HepG2 (cell line): Measurements from ENCODE around the gene GALR1. TPM values are rescaled to one million over a fixed set of nuclear protein-coding genes. Genes with fewer than 3 reads are reported as not detected.
A peak's percentile ranks its signal among the peaks of the same experiment; 100 is the strongest.

ENCODE experiments used
- ATAC-seq: fragments of 200-7000 bp; cut with Tn5 transposase; 3 replicates; pipeline ENCODE4 v1.9.1; 2020; ENCODE audit warnings: mild to moderate bottlenecking, moderate library complexity
- BruUV-seq: library from RNA; stranded (reverse); fragments of 400-500 nt; replicated peaks from 2 replicates; lab custom pipeline; 2021; lab: Mats Ljungman, UMichigan
- CTCF ChIA-PET: fragments of 300-600 bp; formaldehyde crosslinking; extraction: SDS; loops from one replicate; lab custom pipeline; 2021; ENCODE audit warnings: low total read pairs, inconsistent platforms, low intra/inter-chr PET ratio; lab: Yijun Ruan, JAX
- POLR2A ChIA-PET: fragments of 350-600 bp; sonication (Branson Sonifier 250); formaldehyde crosslinking; loops from one replicate; lab custom pipeline; 2020; ENCODE audit warnings: antibody characterized with exemption, inconsistent platforms; lab: Yijun Ruan, JAX
- DNase-seq: peaks from one replicate; pipeline ENCODE4 v3.0.0-alpha.2; 2015; ENCODE audit warnings: low spot score
- FAIRE-seq: peaks from 3 replicates; lab custom pipeline; 2011; peaks lifted over from hg19 to GRCh38; lab: Jason Lieb, UNC
- H2AFZ ChIP-seq: one replicate; pipeline ENCODE4 v1.6.1; 2011; ENCODE audit warnings: low read length, inconsistent platforms
- H3K27ac ChIP-seq: fragments of 300-600 bp; 3 replicates; pipeline ENCODE4 v1.8.0; 2011; ENCODE audit warnings: mixed run types, mild to moderate bottlenecking, mixed read lengths, low read length, inconsistent platforms; ENCODE audit not compliant: insufficient read depth; ENCODE audit errors: extremely low read length
- H3K27me3 ChIP-seq, 2 experiments: fragments of 200-600 bp in 1 of 2; 2 replicates in 1 of 2; 3 replicates in 1 of 2; pipeline versions ENCODE4 v1.6.0 to v1.8.0; 2011; ENCODE audit warnings: low read length in 2 of 2, mild to moderate bottlenecking in 2 of 2, moderate library complexity in 2 of 2, inconsistent platforms in 1 of 2; ENCODE audit not compliant: insufficient read depth in 2 of 2, control insufficient read depth in 1 of 2
- H3K36me3 ChIP-seq, 2 experiments: fragments of 200-600 bp in 1 of 2; replicated peaks in 1 of 2; 2 replicates in 1 of 2; 3 replicates in 1 of 2; pipeline versions ENCODE4 v1.5.1 to v1.8.0; 2011; ENCODE audit warnings: low read length in 2 of 2, inconsistent platforms in 1 of 2; ENCODE audit not compliant: insufficient read depth in 2 of 2, control insufficient read depth in 1 of 2
- H3K4me1 ChIP-seq: 2 replicates; pipeline ENCODE4 v1.5.1; 2012; ENCODE audit warnings: low read length, inconsistent platforms; ENCODE audit not compliant: insufficient read depth
- H3K4me2 ChIP-seq: 2 replicates; pipeline ENCODE4 v1.6.0; 2011; ENCODE audit warnings: low read depth, low read length, inconsistent platforms
- H3K4me3 ChIP-seq, 3 experiments: fragments of 200-600 bp in 1 of 3; sonication (generic), shearing (Covaris generic) in 1 of 3; replicated peaks in 1 of 3; 2 replicates each; pipeline ENCODE4 v1.5.1; 2011 to 2016; ENCODE audit warnings: low read length in 3 of 3, inconsistent platforms in 2 of 3, low read depth in 2 of 3, mild to moderate bottlenecking in 2 of 3, control low read depth in 1 of 3, mixed read lengths in 1 of 3; ENCODE audit not compliant: insufficient read depth in 1 of 3
- H3K79me2 ChIP-seq: one replicate; pipeline ENCODE4 v1.6.1; 2011; ENCODE audit warnings: low read length, inconsistent platforms; ENCODE audit not compliant: insufficient read depth
- H3K9ac ChIP-seq: 2 replicates; pipeline ENCODE4 v1.6.0; 2011; ENCODE audit warnings: mild to moderate bottlenecking, low read depth, low read length, inconsistent platforms; ENCODE audit not compliant: insufficient read depth
- H3K9me3 ChIP-seq: 2 replicates; pipeline ENCODE4 v1.5.1; 2012; ENCODE audit warnings: mild to moderate bottlenecking, low read length
- H4K20me1 ChIP-seq: 2 replicates; pipeline ENCODE4 v1.6.0; 2011; ENCODE audit warnings: inconsistent platforms, mild to moderate bottlenecking, low read length, moderate library complexity; ENCODE audit not compliant: insufficient read depth
- ATF7 ChIP-seq, 2 experiments: fragments of 450-650 bp in 1 of 2; sonication (generic) in 1 of 2; formaldehyde crosslinking in 1 of 2; IDR thresholded peaks; 2 replicates each; pipeline versions ENCODE4 v1.4.0 to v1.6.1; 2016 to 2020; ENCODE audit warnings: antibody characterized with exemption in 1 of 2, mild to moderate bottlenecking in 1 of 2, missing genetic modification reagents in 1 of 2
- DR1 ChIP-seq: sonication (generic); formaldehyde crosslinking; IDR thresholded peaks from 2 replicates; pipeline ENCODE4 v1.8.0; 2021; ENCODE audit warnings: mild to moderate bottlenecking, missing genetic modification reagents, inconsistent platforms
- ETS1 ChIP-seq: sonication (generic); formaldehyde crosslinking; IDR thresholded peaks from 2 replicates; pipeline ENCODE4 v1.4.0; 2020; ENCODE audit warnings: missing genetic modification reagents
- HMGA1 ChIP-seq: sonication (generic); formaldehyde crosslinking; conservative IDR thresholded peaks from 2 replicates; pipeline ENCODE4 v1.4.0; 2020; ENCODE audit warnings: missing genetic modification reagents
- HNF4A ChIP-seq: sonication (generic); formaldehyde crosslinking; IDR thresholded peaks from 2 replicates; pipeline ENCODE4 v1.4.0; 2020; ENCODE audit warnings: missing genetic modification reagents
- MXD4 ChIP-seq: IDR thresholded peaks from 2 replicates; pipeline ENCODE4 v1.6.1; 2016; ENCODE audit warnings: mild to moderate bottlenecking, missing biosample characterization, missing genetic modification reagents
- PCBP1 ChIP-seq: fragments of 200-400 bp; formaldehyde crosslinking; IDR thresholded peaks from 2 replicates; pipeline ENCODE4 v1.6.1; 2017; ENCODE audit warnings: mild to moderate bottlenecking, low read depth, low read length, borderline replicate concordance
- REXO4 ChIP-seq: sonication (generic); formaldehyde crosslinking; IDR thresholded peaks from 2 replicates; pipeline ENCODE4 v1.8.0; 2022; ENCODE audit warnings: missing genetic modification reagents, mild to moderate bottlenecking, borderline replicate concordance
- RFXAP ChIP-seq: sonication (generic); formaldehyde crosslinking; IDR thresholded peaks from 2 replicates; pipeline ENCODE4 v1.4.0; 2020; ENCODE audit warnings: missing genetic modification reagents, borderline replicate concordance
- SCMH1 ChIP-seq: sonication (generic); formaldehyde crosslinking; IDR thresholded peaks from 2 replicates; pipeline ENCODE4 v1.9.0; 2021; ENCODE audit warnings: missing genetic modification reagents, mild to moderate bottlenecking, borderline replicate concordance
- SKI ChIP-seq: fragments of 450-650 bp; IDR thresholded peaks from one replicate; pipeline ENCODE4 v1.6.1; 2018; ENCODE audit warnings: mild to moderate bottlenecking; ENCODE audit not compliant: partially characterized antibody
- ZNF264 ChIP-seq: sonication (generic); formaldehyde crosslinking; IDR thresholded peaks from 2 replicates; pipeline ENCODE4 v1.4.0; 2020; ENCODE audit warnings: missing genetic modification reagents
- ZNF275 ChIP-seq: sonication (generic); formaldehyde crosslinking; IDR thresholded peaks from 2 replicates; pipeline ENCODE4 v1.8.0; 2022; ENCODE audit warnings: missing genetic modification reagents, mild to moderate bottlenecking, inconsistent platforms, borderline replicate concordance
- ZNF652 ChIP-seq: IDR thresholded peaks from 2 replicates; pipeline ENCODE4 v1.6.1; 2016; ENCODE audit warnings: low read depth, borderline replicate concordance
- ZZZ3 ChIP-seq: sonication (generic); formaldehyde crosslinking; IDR thresholded peaks from 2 replicates; pipeline ENCODE4 v1.4.0; 2020; ENCODE audit warnings: missing genetic modification reagents, mild to moderate bottlenecking, borderline replicate concordance
- WGBS: methylation state at CpG from one replicate; pipeline ENCODE4 v1.1.6; 2017; ENCODE audit warnings: low lambda C conversion rate; 5-methylcytosine and 5-hydroxymethylcytosine counted together
- in situ Hi-C: cut with HindIII; loops from 2 replicates; pipeline ENCODE4 v1.10.0; 2017; ENCODE audit warnings: low pct_unique_long_range_greater_than_20kb; ENCODE audit not compliant: extremely low pct_ligation_motif_present
- intact Hi-C: fragments of 100-400 bp; cut with micrococcal nuclease; formaldehyde crosslinking; loops from one replicate; pipeline ENCODE4 v1.10.0; 2022; ENCODE audit not compliant: unreplicated experiment
- polyA plus RNA-seq, 8 experiments: library from polyadenylated mRNA; depleted of rRNA in 3 of 8; stranded (reverse) in 7 of 8; unstranded in 1 of 8; fragments of >200 nt; fragmentation: Illumina TruSeq in 4 of 8; extraction: Trizol in 4 of 8; gene quantifications; 2 replicates each; pipeline versions ENCODE4 v1.2.1 to v1.2.3, GENCODE V29; 2011 to 2016; ENCODE audit warnings: low read depth in 4 of 8, missing spikeins in 1 of 8, mixed read lengths in 1 of 8; ENCODE audit not compliant: insufficient read depth in 1 of 8
- total RNA-seq, 5 experiments: library from RNA; depleted of rRNA; stranded (reverse); fragments of >200 nt; fragmentation: Illumina TruSeq; extraction: Trizol; gene quantifications; 2 replicates each; pipeline ENCODE4 v1.2.3, GENCODE V29; 2016; ENCODE audit warnings: low read depth in 1 of 5
- TF ChIP-seq, protein P1 (sequence below): IDR thresholded peaks from 2 replicates; pipeline ENCODE4 v1.6.1; 2018; ENCODE audit warnings: missing genetic modification reagents, mild to moderate bottlenecking, missing compliant biosample characterization

Gene GALR1
- total and polyA plus RNA-seq, 2 of the 13 experiments (the other 11 are each of a cell fraction or from before 2014, with no cell fraction given), result not detected

- Histone ChIP-seq H3K36me3 (no peaks in the 10 kb centered on the region), H3K4me1 (peaks cover 8% of the 10 kb centered on the region), H3K9ac (no peak overlapping the region), H3K27me3 (no peaks in the 10 kb centered on the region; a peak in 1 of 5 replicates), H3K9me3 (peaks cover 6% of the 10 kb centered on the region; the same call in 1 of the 2 replicates), H3K4me2 (peak overlapping the region; percentile 2; the same call in 1 of the 2 replicates), H3K79me2 (no peaks in the 10 kb centered on the region), H4K20me1 (no peaks in the 10 kb centered on the region), H3K4me3 (no peak overlapping the region), H3K27ac (no peak overlapping the region), H2AFZ (no peak overlapping the region)
- no TSS peak for BruUV-seq
- ChIA-PET POLR2A (no interaction called here), CTCF (no interaction called here)
- in situ Hi-C loops (no loop called here), intact Hi-C loops (no loop called here)
- ATAC-seq (no peak), FAIRE-seq (no peak), DNase-seq (no peak)
- WGBS, result 4% methylated on average over 6 of the region's 6 CpGs
- TF ChIP-seq PCBP1, result no peak
- peak; percentile 43; the same call in 1 of the 2 replicates for TF ChIP-seq ZNF652 (CRISPR knock-in tag)
- peak; percentile 10; the same call in 1 of the 2 replicates for TF ChIP-seq HNF4A (CRISPR knock-in tag)
- no peak for TF ChIP-seq ZNF275
Measured at GRCh38 chr18:77267969-77268368, 18.3 kb downstream of the GALR1 start.

DNA sequence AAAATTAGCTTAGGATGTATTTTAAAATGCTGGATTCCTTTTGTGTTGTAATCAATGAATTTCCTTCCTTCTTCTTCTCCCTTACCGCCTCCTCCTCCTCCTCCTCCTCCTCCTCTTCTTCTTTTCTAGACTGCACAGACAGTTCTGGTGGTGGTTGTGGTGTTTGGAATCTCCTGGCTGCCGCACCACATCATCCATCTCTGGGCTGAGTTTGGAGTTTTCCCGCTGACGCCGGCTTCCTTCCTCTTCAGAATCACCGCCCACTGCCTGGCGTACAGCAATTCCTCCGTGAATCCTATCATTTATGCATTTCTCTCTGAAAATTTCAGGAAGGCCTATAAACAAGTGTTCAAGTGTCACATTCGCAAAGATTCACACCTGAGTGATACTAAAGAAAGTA, 18.8 kb downstream of the GALR1 start:
- in situ Hi-C loops, result no loop called here
- no peaks in the 10 kb centered on the region; a peak in 1 of 5 replicates for H3K27me3 ChIP-seq
- DNase-seq (no peak), FAIRE-seq (no peak), ATAC-seq (no peak)
- H3K27ac ChIP-seq, result no peak overlapping the region
- peaks cover 3% of the 10 kb centered on the region for H3K4me1 ChIP-seq
- H3K9me3 ChIP-seq, result peaks cover 6% of the 10 kb centered on the region; the same call in 1 of the 2 replicates
- no peak overlapping the region for H3K4me2 ChIP-seq
- no peaks in the 10 kb centered on the region for H3K36me3 ChIP-seq
- no peak for TF ChIP-seq PCBP1
- TF ChIP-seq SCMH1 (CRISPR knock-in tag), result no peak
- TF ChIP-seq, protein P1, sequence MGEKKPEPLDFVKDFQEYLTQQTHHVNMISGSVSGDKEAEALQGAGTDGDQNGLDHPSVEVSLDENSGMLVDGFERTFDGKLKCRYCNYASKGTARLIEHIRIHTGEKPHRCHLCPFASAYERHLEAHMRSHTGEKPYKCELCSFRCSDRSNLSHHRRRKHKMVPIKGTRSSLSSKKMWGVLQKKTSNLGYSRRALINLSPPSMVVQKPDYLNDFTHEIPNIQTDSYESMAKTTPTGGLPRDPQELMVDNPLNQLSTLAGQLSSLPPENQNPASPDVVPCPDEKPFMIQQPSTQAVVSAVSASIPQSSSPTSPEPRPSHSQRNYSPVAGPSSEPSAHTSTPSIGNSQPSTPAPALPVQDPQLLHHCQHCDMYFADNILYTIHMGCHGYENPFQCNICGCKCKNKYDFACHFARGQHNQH (CRISPR knock-in tag), result no peak
- TF ChIP-seq DR1 (CRISPR knock-in tag), result no peak
- TF ChIP-seq ATF7 (IDR thresholded peaks at IDR 0.05), result no peak
- TF ChIP-seq ATF7 (CRISPR knock-in tag; IDR thresholded peaks at IDR 0.05), result no peak
- TF ChIP-seq ZZZ3 (CRISPR knock-in tag), result no peak
- no peak for TF ChIP-seq MXD4 (CRISPR knock-in tag)
- no peak for TF ChIP-seq REXO4 (CRISPR knock-in tag)
- no peak for TF ChIP-seq HMGA1 (CRISPR knock-in tag)
- TF ChIP-seq ETS1, result no peak
- TF ChIP-seq SKI, result no peak
- TF ChIP-seq RFXAP (CRISPR knock-in tag), result no peak
- TF ChIP-seq ZNF264 (CRISPR knock-in tag), result no peak
- no TSS peak for BruUV-seq
- H3K79me2 ChIP-seq, result no peaks in the 10 kb centered on the region
- WGBS, result 29% methylated on average over 9 of the region's 9 CpGs
- H2AFZ ChIP-seq, result no peak overlapping the region
- H3K4me3 ChIP-seq, result no peak overlapping the region
- intact Hi-C loops, result no loop called here
- H4K20me1 ChIP-seq, result no peaks in the 10 kb centered on the region
- no peak overlapping the region for H3K9ac ChIP-seq
- CTCF ChIA-PET, result no interaction called here
- POLR2A ChIA-PET, result no interaction called here
